ENCODE data around the gene FGF14.

FGF14 gene

GRCh38 chr13:101917475-101917810, 484.4 kb downstream of the FGF14 start:
- in situ Hi-C loops (cut with HindIII; ENCODE audit: low sequenced_read_pairs) = loop anchor here (10.0 kb wide), 1 partner anchor 773 kb away; no protein-coding TSS in a partner anchor
- no peak overlapping the region for H3K4me3 ChIP-seq (ENCODE audit: low read depth, low read length)
- no peak for DNase-seq (ENCODE audit: low read depth)
- TF ChIP-seq, protein P1, sequence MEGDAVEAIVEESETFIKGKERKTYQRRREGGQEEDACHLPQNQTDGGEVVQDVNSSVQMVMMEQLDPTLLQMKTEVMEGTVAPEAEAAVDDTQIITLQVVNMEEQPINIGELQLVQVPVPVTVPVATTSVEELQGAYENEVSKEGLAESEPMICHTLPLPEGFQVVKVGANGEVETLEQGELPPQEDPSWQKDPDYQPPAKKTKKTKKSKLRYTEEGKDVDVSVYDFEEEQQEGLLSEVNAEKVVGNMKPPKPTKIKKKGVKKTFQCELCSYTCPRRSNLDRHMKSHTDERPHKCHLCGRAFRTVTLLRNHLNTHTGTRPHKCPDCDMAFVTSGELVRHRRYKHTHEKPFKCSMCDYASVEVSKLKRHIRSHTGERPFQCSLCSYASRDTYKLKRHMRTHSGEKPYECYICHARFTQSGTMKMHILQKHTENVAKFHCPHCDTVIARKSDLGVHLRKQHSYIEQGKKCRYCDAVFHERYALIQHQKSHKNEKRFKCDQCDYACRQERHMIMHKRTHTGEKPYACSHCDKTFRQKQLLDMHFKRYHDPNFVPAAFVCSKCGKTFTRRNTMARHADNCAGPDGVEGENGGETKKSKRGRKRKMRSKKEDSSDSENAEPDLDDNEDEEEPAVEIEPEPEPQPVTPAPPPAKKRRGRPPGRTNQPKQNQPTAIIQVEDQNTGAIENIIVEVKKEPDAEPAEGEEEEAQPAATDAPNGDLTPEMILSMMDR (IDR thresholded peaks at IDR 0.05; ENCODE audit: low read depth, low read length, missing control alignments) = no peak

DNA sequence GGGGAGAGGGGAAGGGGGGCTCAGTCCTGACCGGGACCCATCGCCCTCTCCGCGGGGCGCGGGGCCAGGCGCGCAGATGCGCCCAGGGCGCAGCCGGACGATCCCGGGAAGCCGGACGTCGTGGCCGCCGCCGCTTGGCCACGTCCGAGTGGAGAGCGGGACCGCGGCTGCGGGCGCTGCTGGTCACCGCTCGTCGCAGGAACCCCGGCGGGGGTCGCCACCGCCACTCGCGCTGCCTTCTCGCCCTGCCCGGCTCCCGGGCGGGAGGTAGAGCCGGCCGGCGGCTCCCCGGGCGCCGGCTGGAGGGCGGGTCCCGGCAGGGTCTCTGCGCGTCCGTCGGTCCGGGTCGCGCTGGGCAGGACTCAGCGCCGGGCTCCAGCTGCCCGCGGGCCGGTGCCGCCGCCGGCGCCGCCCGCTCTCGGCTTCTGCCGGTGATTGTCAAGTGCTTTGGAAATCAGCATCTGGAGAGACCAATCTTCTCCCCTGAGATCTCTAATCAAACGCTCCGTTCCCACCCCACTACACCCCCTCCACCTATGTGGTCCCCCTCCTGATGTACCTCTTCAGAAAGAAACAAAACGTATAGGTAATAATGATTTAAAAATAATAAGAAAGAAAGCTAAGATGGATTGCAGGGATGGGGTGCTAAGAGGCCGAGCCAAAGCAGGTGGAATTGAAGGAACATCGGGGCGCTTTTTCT, 484.9 kb downstream of the FGF14 start:
- DNase-seq (ENCODE audit: low read depth) = no peak
- in situ Hi-C loops (cut with HindIII; ENCODE audit: low sequenced_read_pairs) = loop anchor here (10.0 kb wide), 1 partner anchor 772 kb away; no protein-coding TSS in a partner anchor
- TF ChIP-seq, protein P1 (IDR thresholded peaks at IDR 0.05; ENCODE audit: low read depth, low read length, missing control alignments) = no peak
- H3K4me3 ChIP-seq (ENCODE audit: low read depth, low read length) = peak overlapping the region; percentile 37

GRCh38 chr13:101916108-101916774, 485.6 kb downstream of the FGF14 start:
- TF ChIP-seq, protein P1 (IDR thresholded peaks at IDR 0.05; ENCODE audit: low read depth, low read length, missing control alignments) = peak; percentile 37
- DNase-seq (ENCODE audit: low read depth) = no peak
- in situ Hi-C loops (cut with HindIII; ENCODE audit: low sequenced_read_pairs) = loop anchor here (10.0 kb wide), 1 partner anchor 771 kb away; no protein-coding TSS in a partner anchor
- peak overlapping the region; percentile 37 for H3K4me3 ChIP-seq (ENCODE audit: low read depth, low read length)

DNA sequence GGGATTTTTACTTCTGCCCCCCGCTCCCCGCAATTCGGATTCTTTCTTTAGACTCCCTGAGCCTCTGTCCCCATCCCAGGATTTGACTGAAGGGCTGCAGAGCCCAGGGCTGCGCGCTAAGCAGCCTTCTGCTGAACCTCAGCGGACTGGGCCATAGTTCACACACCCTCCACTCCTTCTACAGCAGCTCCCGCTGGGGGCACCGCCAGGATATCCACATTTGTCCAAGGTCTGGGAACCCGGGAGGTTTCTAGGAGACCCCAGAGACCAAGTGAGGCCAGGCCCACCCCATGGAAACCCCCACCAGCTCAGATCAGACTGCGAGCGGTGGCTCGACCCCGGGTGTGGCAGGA, 486.1 kb downstream of the FGF14 start:
- in situ Hi-C loops (cut with HindIII; ENCODE audit: low sequenced_read_pairs) = loop anchor here (10.0 kb wide), 1 partner anchor 771 kb away; no protein-coding TSS in a partner anchor
- H3K4me3 ChIP-seq (ENCODE audit: low read depth, low read length) = peak overlapping the region; percentile 37
- no peak for DNase-seq (ENCODE audit: low read depth)
- TF ChIP-seq, protein P1 (IDR thresholded peaks at IDR 0.05; ENCODE audit: low read depth, low read length, missing control alignments) = no peak

GRCh38 chr13:101915331-101915730, 486.5 kb downstream of the FGF14 start:
- DNase-seq (ENCODE audit: low read depth) = no peak
- no peak overlapping the region for H3K4me3 ChIP-seq (ENCODE audit: low read depth, low read length)
- in situ Hi-C loops (cut with HindIII; ENCODE audit: low sequenced_read_pairs) = loop anchor here (10.0 kb wide), 1 partner anchor 771 kb away; no protein-coding TSS in a partner anchor

GRCh38 chr13:101911752-101912151, 490.1 kb downstream of the FGF14 start:
- no peak overlapping the region for H3K4me3 ChIP-seq (ENCODE audit: low read depth, low read length)
- TF ChIP-seq, protein P1 (IDR thresholded peaks at IDR 0.05; ENCODE audit: low read depth, low read length, missing control alignments) = no peak
- no peak for DNase-seq (ENCODE audit: low read depth)
- in situ Hi-C loops (cut with HindIII; ENCODE audit: low sequenced_read_pairs) = loop anchor here (10.0 kb wide), 1 partner anchor 767 kb away; no protein-coding TSS in a partner anchor

More at GRCh38 chr13:101915331-101915730, 486.5 kb downstream of the FGF14 start:
- TF ChIP-seq, protein P1 (IDR thresholded peaks at IDR 0.05; ENCODE audit: low read depth, low read length, missing control alignments) = no peak

All from astrocyte of the cerebellum (primary cell).